ENCODE data around the gene CSMD2.

DNA sequence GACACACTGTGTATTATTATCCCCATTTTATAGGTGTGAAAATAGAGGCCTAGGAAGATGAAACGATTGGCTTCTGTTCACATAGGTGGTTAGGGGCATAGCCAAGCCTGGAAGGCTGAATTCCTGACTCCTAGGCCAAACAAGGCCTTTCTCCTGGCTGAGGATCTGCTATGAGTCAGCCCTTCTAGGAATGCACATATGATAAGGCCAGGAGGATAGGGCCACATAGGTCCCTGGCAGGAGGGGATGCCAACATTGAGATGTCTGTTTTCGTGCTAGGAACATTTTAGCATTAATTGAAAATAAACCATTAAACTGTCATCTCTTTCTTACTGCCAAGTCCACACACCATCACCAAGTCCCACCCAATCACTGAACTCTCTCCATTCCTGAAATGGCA lies 9.2 kb downstream of the CSMD2 start:
- TF ChIP-seq CTCF (IDR thresholded peaks at IDR 0.05) = no peak
- TF ChIP-seq POLR2A (IDR thresholded peaks at IDR 0.05) = no peak
